Measurements from ENCODE around the gene FZD7.
A peak's percentile ranks its signal among the peaks of the same experiment; 100 is the strongest.

The FZD7 gene

DNA sequence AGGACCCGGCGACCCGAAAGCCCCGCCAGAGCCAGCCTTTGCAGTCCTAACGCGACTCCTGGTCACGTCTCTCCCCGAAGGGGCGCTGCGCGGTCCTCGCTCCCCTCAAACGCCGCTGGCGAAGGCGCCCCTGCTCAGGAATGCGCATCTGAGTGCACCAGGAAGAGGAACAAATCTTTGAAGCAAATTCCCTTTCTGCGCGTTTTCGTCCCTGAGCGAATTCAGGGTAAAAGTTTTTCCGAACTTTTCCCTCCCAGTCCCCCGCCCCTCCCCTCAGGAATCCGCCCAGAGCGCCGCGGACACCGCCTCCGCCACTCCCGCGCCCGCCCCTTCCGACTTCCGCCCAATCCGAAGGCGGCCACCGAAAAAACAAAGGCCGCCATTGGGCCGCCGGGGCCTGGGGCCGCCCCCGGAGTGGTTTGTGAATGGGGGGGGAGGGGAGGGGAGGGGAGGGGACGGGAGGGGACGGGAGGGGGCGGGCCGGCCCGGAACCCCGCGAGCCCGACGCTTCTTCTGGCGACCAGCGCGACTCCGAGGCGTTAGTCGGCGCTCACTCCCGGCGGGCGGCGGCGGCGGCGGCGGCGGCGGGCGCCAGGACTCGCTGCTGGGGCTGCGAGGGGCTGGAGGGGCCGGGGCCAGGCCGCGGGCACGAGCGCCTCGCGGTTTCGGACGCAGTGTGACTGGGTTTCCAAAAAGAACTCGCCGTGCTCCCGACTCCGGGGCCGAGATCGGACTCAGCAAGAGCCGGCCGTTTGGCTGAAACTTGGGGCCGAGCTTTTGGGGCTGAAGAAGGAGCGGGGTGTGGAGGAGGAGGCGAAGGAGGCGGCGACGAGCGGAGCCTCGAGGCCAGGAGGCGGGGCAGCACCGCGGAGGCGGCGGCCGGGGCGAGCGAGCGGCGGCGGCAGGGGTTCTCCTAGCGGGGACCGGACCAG is at the start of gene FZD7:
Gene FZD7, plus strand, starts transcription at position 539 of the 932 bp plus-strand sequence. CDS start 793 bp downstream, outside the sequence.
- peak within 1 kb of the TSS; percentile 89 for H3K27ac ChIP-seq (ENCODE audit: low read depth, low read length)
- peaks cover 20 to 41% of the 10 kb centered on the region in 2 donors for H3K4me1 ChIP-seq (ENCODE audit: control insufficient read depth in 1 of 2, insufficient read depth in 2 of 2, low read length in 2 of 2)

GRCh38 chr2:201984333-201984732 is 49.3 kb upstream of the FZD7 start:
- no peak overlapping the region for H3K4me3 ChIP-seq (ENCODE audit: low read depth in 1 of 2, low read length in 2 of 2)
- peaks cover 9 to 12% of the 10 kb centered on the region in 2 donors for H3K4me1 ChIP-seq (ENCODE audit: control insufficient read depth in 1 of 2, insufficient read depth in 2 of 2, low read length in 2 of 2)
- H3K9ac ChIP-seq (ENCODE audit: low read depth in 1 of 2, low read length in 2 of 2): no peak overlapping the region
- no peaks in the 10 kb centered on the region for H3K9me3 ChIP-seq (ENCODE audit: control insufficient read depth in 1 of 2, low read length in 2 of 2)
- H3K27me3 ChIP-seq (ENCODE audit: control insufficient read depth in 1 of 2, insufficient read depth in 2 of 2, low read length in 2 of 2): no peaks in the 10 kb centered on the region
- no peak overlapping the region for H3K27ac ChIP-seq (ENCODE audit: low read depth, low read length)
- no peaks in the 10 kb centered on the region for H3K36me3 ChIP-seq (ENCODE audit: control insufficient read depth in 1 of 2, insufficient read depth in 2 of 2, low read length in 2 of 2)

More for the DNA sequence above, at the start of gene FZD7:
- Histone ChIP-seq H3K27me3 (ENCODE audit: control insufficient read depth in 1 of 2, insufficient read depth in 2 of 2, low read length in 2 of 2) (peaks cover 0 to 5% of the 10 kb centered on the region in 2 donors), H3K4me3 (ENCODE audit: low read depth in 1 of 2, low read length in 2 of 2) (peak within 1 kb of the TSS; percentile 88 to 94), H3K36me3 (ENCODE audit: control insufficient read depth in 1 of 2, insufficient read depth in 2 of 2, low read length in 2 of 2) (no peaks in the 10 kb centered on the region), H3K9ac (ENCODE audit: low read depth in 1 of 2, low read length in 2 of 2) (peak within 1 kb of the TSS; percentile 59 to 80), H3K9me3 (ENCODE audit: control insufficient read depth in 1 of 2, low read length in 2 of 2) (no peaks in the 10 kb centered on the region)

DNA sequence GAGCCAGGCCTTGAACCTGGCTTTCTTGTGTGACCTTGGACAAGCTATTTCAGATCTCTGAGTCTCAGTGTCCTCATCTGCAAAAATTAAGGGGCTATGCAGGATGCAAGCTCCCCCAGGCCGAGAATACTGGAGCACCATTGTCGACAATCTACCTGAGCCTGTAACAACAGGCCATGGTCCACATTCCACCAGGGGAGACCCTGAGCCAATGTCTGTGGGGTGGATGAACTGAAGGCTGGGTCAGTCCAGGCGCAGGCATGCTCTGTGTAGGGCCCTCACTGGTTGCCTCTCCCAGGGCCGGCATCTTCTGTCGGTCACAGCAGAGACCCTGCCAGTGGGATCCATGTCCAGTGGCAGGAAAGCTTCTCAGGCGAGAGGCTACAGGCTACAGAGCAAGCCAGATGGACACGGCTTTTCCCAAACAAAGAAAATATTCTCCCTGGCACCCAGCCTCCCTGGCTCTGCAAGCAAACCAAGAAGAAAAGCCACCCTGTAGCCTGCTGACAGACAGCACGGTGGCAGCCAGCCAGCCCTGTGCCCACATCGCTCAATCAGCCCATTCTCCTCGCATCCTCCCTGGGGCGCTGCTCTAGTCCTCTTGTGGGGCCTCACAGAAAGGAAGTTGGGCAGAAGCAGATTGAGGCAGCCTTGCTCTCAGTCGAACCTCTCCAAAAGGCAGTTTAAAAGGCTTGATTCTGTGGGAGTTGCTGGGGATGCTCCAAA is 48.7 kb upstream of the FZD7 start:
- no peak overlapping the region for H3K4me3 ChIP-seq (ENCODE audit: low read depth in 1 of 2, low read length in 2 of 2)
- H3K27ac ChIP-seq (ENCODE audit: low read depth, low read length): no peak overlapping the region
- no peaks in the 10 kb centered on the region for H3K9me3 ChIP-seq (ENCODE audit: control insufficient read depth in 1 of 2, low read length in 2 of 2)
- H3K9ac ChIP-seq (ENCODE audit: low read depth in 1 of 2, low read length in 2 of 2): no peak overlapping the region
- no peaks in the 10 kb centered on the region for H3K27me3 ChIP-seq (ENCODE audit: control insufficient read depth in 1 of 2, insufficient read depth in 2 of 2, low read length in 2 of 2)
- no peaks in the 10 kb centered on the region for H3K36me3 ChIP-seq (ENCODE audit: control insufficient read depth in 1 of 2, insufficient read depth in 2 of 2, low read length in 2 of 2)
- H3K4me1 ChIP-seq (ENCODE audit: control insufficient read depth in 1 of 2, insufficient read depth in 2 of 2, low read length in 2 of 2): peaks cover 9 to 12% of the 10 kb centered on the region in 2 donors

GRCh38 chr2:201985728-201986462 is 47.8 kb upstream of the FZD7 start:
- Histone ChIP-seq H3K9ac (ENCODE audit: low read depth in 1 of 2, low read length in 2 of 2) (no peak overlapping the region), H3K9me3 (ENCODE audit: control insufficient read depth in 1 of 2, low read length in 2 of 2) (no peaks in the 10 kb centered on the region)

GRCh38 chr2:201986463-201986735 is 47.3 kb upstream of the FZD7 start:
- H3K27me3 ChIP-seq (ENCODE audit: control insufficient read depth in 1 of 2, insufficient read depth in 2 of 2, low read length in 2 of 2): no peaks in the 10 kb centered on the region
- H3K9me3 ChIP-seq (ENCODE audit: control insufficient read depth in 1 of 2, low read length in 2 of 2): no peaks in the 10 kb centered on the region
- H3K27ac ChIP-seq (ENCODE audit: low read depth, low read length): no peak overlapping the region
- H3K4me1 ChIP-seq (ENCODE audit: control insufficient read depth in 1 of 2, insufficient read depth in 2 of 2, low read length in 2 of 2): peaks cover 9 to 12% of the 10 kb centered on the region in 2 donors
- no peaks in the 10 kb centered on the region for H3K36me3 ChIP-seq (ENCODE audit: control insufficient read depth in 1 of 2, insufficient read depth in 2 of 2, low read length in 2 of 2)
- no peak overlapping the region for H3K9ac ChIP-seq (ENCODE audit: low read depth in 1 of 2, low read length in 2 of 2)
- H3K4me3 ChIP-seq (ENCODE audit: low read depth in 1 of 2, low read length in 2 of 2): no peak overlapping the region

More at GRCh38 chr2:201985728-201986462, 47.8 kb upstream of the FZD7 start:
- Histone ChIP-seq H3K27me3 (ENCODE audit: control insufficient read depth in 1 of 2, insufficient read depth in 2 of 2, low read length in 2 of 2) (no peaks in the 10 kb centered on the region), H3K4me1 (ENCODE audit: control insufficient read depth in 1 of 2, insufficient read depth in 2 of 2, low read length in 2 of 2) (peaks cover 9 to 12% of the 10 kb centered on the region in 2 donors), H3K36me3 (ENCODE audit: control insufficient read depth in 1 of 2, insufficient read depth in 2 of 2, low read length in 2 of 2) (no peaks in the 10 kb centered on the region), H3K27ac (ENCODE audit: low read depth, low read length) (no peak overlapping the region), H3K4me3 (ENCODE audit: low read depth in 1 of 2, low read length in 2 of 2) (no peak overlapping the region)

DNA sequence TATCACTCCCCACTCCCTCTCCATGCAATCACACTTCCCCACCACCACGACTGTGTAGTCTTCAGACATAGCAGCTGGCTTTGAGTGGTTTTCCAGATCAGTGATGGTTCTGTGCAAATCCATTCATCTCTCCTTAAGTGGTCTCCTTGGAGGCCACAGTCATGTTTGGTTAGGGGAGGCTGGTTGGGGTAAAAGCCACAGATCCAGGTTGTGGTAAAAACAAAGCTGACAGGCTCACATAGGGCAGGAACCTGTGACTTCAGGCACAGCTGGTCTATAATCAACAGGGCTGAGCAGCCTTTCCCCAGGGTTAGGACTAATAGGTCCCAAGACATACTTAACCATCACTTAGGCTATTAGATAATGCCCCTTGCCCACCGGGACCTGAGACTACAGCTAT is 46.2 kb upstream of the FZD7 start:
- Histone ChIP-seq H3K27me3 (ENCODE audit: control insufficient read depth in 1 of 2, insufficient read depth in 2 of 2, low read length in 2 of 2) (no peaks in the 10 kb centered on the region), H3K9me3 (ENCODE audit: control insufficient read depth in 1 of 2, low read length in 2 of 2) (no peaks in the 10 kb centered on the region)

GRCh38 chr2:201990069-201990468 is 43.6 kb upstream of the FZD7 start:
- H3K4me1 ChIP-seq (ENCODE audit: control insufficient read depth in 1 of 2, insufficient read depth in 2 of 2, low read length in 2 of 2): peaks cover 9 to 12% of the 10 kb centered on the region in 2 donors
- no peak overlapping the region for H3K9ac ChIP-seq (ENCODE audit: low read depth in 1 of 2, low read length in 2 of 2)
- H3K4me3 ChIP-seq (ENCODE audit: low read depth in 1 of 2, low read length in 2 of 2): no peak overlapping the region
- H3K36me3 ChIP-seq (ENCODE audit: control insufficient read depth in 1 of 2, insufficient read depth in 2 of 2, low read length in 2 of 2): no peaks in the 10 kb centered on the region
- H3K27ac ChIP-seq (ENCODE audit: low read depth, low read length): no peak overlapping the region
- H3K9me3 ChIP-seq (ENCODE audit: control insufficient read depth in 1 of 2, low read length in 2 of 2): no peaks in the 10 kb centered on the region
- H3K27me3 ChIP-seq (ENCODE audit: control insufficient read depth in 1 of 2, insufficient read depth in 2 of 2, low read length in 2 of 2): no peaks in the 10 kb centered on the region

More for the DNA sequence above, 46.2 kb upstream of the FZD7 start:
- Histone ChIP-seq H3K27ac (ENCODE audit: low read depth, low read length) (no peak overlapping the region), H3K9ac (ENCODE audit: low read depth in 1 of 2, low read length in 2 of 2) (no peak overlapping the region), H3K4me1 (ENCODE audit: control insufficient read depth in 1 of 2, insufficient read depth in 2 of 2, low read length in 2 of 2) (peaks cover 9 to 12% of the 10 kb centered on the region in 2 donors), H3K36me3 (ENCODE audit: control insufficient read depth in 1 of 2, insufficient read depth in 2 of 2, low read length in 2 of 2) (no peaks in the 10 kb centered on the region), H3K4me3 (ENCODE audit: low read depth in 1 of 2, low read length in 2 of 2) (no peak overlapping the region)

DNA sequence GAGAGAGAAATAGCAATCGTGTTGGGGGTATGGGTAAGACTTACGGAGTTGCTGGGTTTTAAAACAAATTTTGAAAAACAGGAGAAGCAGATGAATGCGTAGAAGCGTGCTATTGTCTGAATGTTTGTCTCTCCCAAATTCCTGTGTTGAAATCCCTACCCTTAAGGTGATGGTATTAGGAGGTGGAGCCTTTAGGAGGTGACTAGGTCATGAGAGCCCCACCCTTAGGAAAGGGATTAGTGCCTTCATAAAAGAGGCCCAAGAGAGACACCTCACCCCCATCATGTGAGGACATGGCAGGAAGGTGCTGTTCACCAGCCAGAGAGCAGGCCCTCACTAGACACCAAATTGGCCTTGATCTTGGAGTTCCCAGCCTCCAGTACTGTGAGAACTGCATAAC is 40.7 kb upstream of the FZD7 start:
- no peaks in the 10 kb centered on the region for H3K9me3 ChIP-seq (ENCODE audit: control insufficient read depth in 1 of 2, low read length in 2 of 2)
- no peak overlapping the region for H3K9ac ChIP-seq (ENCODE audit: low read depth in 1 of 2, low read length in 2 of 2)
- no peaks in the 10 kb centered on the region for H3K27me3 ChIP-seq (ENCODE audit: control insufficient read depth in 1 of 2, insufficient read depth in 2 of 2, low read length in 2 of 2)
- H3K27ac ChIP-seq (ENCODE audit: low read depth, low read length): no peak overlapping the region
- H3K36me3 ChIP-seq (ENCODE audit: control insufficient read depth in 1 of 2, insufficient read depth in 2 of 2, low read length in 2 of 2): no peaks in the 10 kb centered on the region
- H3K4me1 ChIP-seq (ENCODE audit: control insufficient read depth in 1 of 2, insufficient read depth in 2 of 2, low read length in 2 of 2): no peaks in the 10 kb centered on the region
- no peak overlapping the region for H3K4me3 ChIP-seq (ENCODE audit: low read depth in 1 of 2, low read length in 2 of 2)

- Histone ChIP-seq H3K27ac (ENCODE audit: low read depth, low read length) (no peak overlapping the region), H3K9me3 (ENCODE audit: control insufficient read depth in 1 of 2, low read length in 2 of 2) (no peaks in the 10 kb centered on the region), H3K27me3 (ENCODE audit: control insufficient read depth in 1 of 2, insufficient read depth in 2 of 2, low read length in 2 of 2) (no peaks in the 10 kb centered on the region), H3K4me3 (ENCODE audit: low read depth in 1 of 2, low read length in 2 of 2) (no peak overlapping the region), H3K9ac (ENCODE audit: low read depth in 1 of 2, low read length in 2 of 2) (no peak overlapping the region), H3K4me1 (ENCODE audit: control insufficient read depth in 1 of 2, insufficient read depth in 2 of 2, low read length in 2 of 2) (no peaks in the 10 kb centered on the region), H3K36me3 (ENCODE audit: control insufficient read depth in 1 of 2, insufficient read depth in 2 of 2, low read length in 2 of 2) (no peaks in the 10 kb centered on the region)
These were observed 38.5 kb upstream of the FZD7 start for GRCh38 chr2:201994973-201995638.

Measured in duodenal mucosa (tissue), 2 donors.